ENCODE results near the gene HYAL1.

Gene HYAL1

DNA sequence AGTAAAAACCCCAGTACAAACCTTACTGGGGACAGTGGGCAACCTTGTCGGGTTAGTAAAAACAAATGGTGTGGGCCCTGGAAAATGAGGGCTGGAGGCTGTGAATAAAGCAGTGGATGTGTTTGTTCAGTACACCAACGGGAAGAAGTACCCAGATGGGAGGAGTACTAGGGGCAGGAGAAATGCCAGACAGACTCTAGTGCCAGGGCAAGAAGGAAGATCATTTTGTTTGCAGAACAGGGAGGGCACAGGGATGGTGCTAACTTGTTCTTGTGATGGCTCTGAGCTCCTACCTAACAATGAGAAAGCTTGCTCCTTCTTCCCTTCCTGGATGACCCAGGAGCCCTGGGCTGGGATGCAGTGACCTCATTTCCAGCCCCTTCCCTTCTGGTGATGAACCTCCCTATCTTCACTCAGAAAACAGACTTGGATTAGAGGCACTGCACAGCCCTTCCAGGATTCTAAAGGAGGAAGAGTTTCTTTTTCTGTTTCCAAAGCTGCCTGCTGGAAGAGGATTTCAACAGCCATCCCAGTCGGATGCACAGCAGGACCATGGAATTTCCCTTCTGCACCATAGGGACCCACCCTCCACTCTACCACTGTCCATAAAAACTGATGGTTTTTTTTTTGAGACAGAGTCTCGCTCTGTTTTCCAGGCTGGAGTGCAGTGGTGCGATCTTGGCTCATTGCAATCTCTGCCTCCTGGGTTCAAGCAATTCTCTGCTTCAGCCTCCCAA is 31.1 kb upstream of the HYAL1 start:
- in situ Hi-C loops (cut with MboI; ENCODE audit: low sequenced_read_pairs), result no loop called here

- in situ Hi-C loops (cut with MboI; ENCODE audit: low sequenced_read_pairs), result no loop called here
Measured at GRCh38 chr3:50333744-50334328, 30.5 kb upstream of the HYAL1 start.

DNA sequence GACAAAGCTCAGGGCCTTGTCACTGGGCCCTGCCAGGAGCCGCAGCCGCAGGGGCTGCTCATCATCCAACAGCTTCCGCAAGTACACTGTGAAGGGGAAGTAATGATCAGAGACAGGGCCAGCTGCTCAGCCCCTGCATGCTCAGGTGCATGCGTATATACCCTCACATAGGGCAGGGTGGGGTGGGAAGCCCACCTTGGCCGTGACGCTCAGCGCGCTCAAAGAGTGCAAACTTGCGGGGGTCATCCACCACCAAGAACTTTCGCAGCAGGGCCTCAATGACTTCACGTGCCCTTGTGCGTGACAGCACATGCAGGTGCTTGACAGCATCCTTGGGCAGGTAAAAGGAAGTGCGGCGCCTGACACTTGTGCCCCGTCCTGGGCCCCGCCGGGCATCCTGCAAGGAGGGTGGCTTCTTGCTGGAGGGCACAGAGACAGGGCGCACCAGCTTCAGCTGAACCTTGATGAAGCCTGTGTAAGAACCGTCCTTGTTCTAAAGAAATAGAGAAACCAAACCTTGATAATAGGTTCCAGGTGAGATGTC is 28.1 kb upstream of the HYAL1 start:
- in situ Hi-C loops (cut with MboI; ENCODE audit: low sequenced_read_pairs), result no loop called here

DNA sequence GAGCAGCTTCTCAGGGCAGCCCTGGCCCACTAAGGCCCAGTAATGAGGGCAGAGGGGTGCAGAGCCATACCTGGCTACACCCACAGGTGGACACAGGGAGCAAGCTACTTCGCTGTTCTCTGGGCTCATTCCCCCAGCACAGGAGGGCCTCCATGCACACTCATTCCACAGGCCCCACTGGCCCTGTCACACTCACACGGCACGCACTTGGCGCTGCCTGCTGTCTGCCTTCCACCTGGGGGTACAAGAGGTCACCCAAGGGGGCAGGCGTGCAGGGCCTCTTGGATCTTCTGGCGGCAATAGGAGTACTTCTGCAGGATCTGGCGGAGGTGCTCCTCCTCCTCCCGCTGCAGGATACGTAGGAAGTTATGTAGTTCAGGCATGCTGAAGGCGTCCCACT is 27.0 kb upstream of the HYAL1 start:
- in situ Hi-C loops (cut with MboI; ENCODE audit: low sequenced_read_pairs), result no loop called here

GRCh38 chr3:50327943-50328691 is 24.7 kb upstream of the HYAL1 start, which contains the start of gene TUSC2:
TUSC2 (minus strand) TSS chr3:50328223; CDS start chr3:50328099, 124 bp downstream.
- in situ Hi-C loops (cut with MboI; ENCODE audit: low sequenced_read_pairs), result no loop called here

DNA sequence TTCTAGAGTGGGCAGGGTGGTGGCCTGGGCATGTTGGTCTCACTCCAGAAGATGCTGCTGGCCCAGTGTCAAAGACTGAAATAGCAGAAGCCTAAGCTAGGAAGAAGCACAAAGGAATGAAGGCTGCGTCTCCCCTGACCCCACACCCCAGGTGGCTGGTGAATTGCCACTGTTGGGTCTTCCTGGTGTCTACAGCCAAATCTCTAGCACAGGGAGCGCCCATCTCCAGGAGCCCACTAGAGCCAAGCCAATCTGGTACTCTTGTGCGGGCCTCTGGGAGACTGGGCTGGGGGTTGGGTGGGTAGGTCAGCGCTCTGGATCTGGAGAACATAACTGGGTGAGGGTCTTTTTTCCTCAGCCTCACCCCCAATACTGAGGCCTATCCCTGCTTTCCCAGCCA is 23.8 kb upstream of the HYAL1 start:
- in situ Hi-C loops (cut with MboI; ENCODE audit: low sequenced_read_pairs), result no loop called here

- in situ Hi-C loops (cut with MboI; ENCODE audit: low sequenced_read_pairs), result no loop called here
Measured at GRCh38 chr3:50326182-50326541, 22.8 kb upstream of the HYAL1 start.

DNA sequence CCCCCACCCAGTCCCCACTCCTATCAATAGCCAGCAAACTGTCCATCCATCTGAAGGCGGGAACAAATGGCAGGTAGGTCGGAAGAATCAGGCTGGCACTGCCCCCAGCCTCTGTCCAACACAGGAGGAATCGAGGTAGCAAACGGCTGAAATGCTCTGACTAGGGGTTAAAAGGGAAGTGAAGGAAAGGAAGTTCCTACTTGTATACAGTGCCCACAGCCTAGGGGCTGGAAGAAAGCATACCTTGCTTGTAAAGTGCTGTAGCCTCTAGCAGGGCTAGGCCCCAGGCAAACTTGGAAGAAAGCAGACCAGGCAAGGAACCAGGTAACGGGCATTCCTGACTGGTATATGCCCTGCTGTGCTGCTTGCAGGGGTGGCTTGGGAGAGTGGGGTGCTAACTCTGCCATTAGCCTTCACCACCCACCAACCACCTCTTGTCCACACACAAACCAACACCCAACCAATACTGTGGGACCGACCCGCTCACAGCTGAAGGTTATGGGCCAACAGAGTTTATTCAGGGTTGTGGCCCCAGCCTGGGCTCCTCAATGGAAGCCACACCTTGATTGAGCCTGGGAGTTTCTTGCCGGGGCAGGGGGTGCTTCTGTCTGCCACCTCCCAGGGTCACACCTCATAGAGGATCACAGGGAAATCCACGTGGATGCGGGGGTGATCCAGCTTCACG is 22.3 kb upstream of the HYAL1 start:
- in situ Hi-C loops (cut with MboI; ENCODE audit: low sequenced_read_pairs), result no loop called here

- in situ Hi-C loops (cut with MboI; ENCODE audit: low sequenced_read_pairs), result no loop called here
Measured at GRCh38 chr3:50325113-50325480, 21.7 kb upstream of the HYAL1 start.

GRCh38 chr3:50324351-50325112 is 21.2 kb upstream of the HYAL1 start:
- in situ Hi-C loops (cut with MboI; ENCODE audit: low sequenced_read_pairs), result no loop called here

GRCh38 chr3:50323614-50324199 is 20.3 kb upstream of the HYAL1 start:
- in situ Hi-C loops (cut with MboI; ENCODE audit: low sequenced_read_pairs), result no loop called here

- in situ Hi-C loops (cut with MboI; ENCODE audit: low sequenced_read_pairs), result no loop called here
Measured at GRCh38 chr3:50323092-50323600, 19.8 kb upstream of the HYAL1 start.

GRCh38 chr3:50322386-50323091 is 19.2 kb upstream of the HYAL1 start, which contains the start of gene HYAL2:
HYAL2 (minus strand) TSS chr3:50322745; CDS start chr3:50320489, 2,256 bp downstream.
- in situ Hi-C loops (cut with MboI; ENCODE audit: low sequenced_read_pairs), result no loop called here

DNA sequence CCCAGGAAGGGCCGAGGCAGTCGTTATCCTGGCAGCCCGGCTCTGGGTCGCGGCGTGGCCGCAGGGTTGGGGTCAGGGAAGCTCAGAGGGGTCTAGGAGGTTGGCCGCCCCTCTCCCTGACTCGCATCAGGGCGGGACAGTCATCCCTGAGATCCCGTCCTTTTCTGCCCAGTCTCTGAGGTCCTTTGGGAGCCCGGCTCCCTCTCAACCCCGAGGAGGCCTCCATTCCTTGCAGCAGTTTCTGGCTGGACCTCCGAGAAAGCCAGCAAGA is 18.7 kb upstream of the HYAL1 start:
- in situ Hi-C loops (cut with MboI; ENCODE audit: low sequenced_read_pairs), result no loop called here

- in situ Hi-C loops (cut with MboI; ENCODE audit: low sequenced_read_pairs), result no loop called here
Measured at GRCh38 chr3:50321336-50322114, 18.2 kb upstream of the HYAL1 start.

- in situ Hi-C loops (cut with MboI; ENCODE audit: low sequenced_read_pairs), result no loop called here
Measured at GRCh38 chr3:50320853-50321335, 17.5 kb upstream of the HYAL1 start.

- in situ Hi-C loops (cut with MboI; ENCODE audit: low sequenced_read_pairs), result no loop called here
Measured at GRCh38 chr3:50319894-50320625, 16.7 kb upstream of the HYAL1 start.
